GM18502 (cell line): ENCODE data around the gene ASB3.
"Not testable (repeated sequence)": the region's sequence is repeated elsewhere in the genome, so short reads cannot be mapped to it uniquely, and the experiment has no call there.

ENCODE experiments used
- ATAC-seq: cut with Tn5 transposase; IDR thresholded peaks from one replicate; pipeline ENCODE4 v1.9.1; 2021; ENCODE audit warnings: mild to moderate bottlenecking; ENCODE audit not compliant: unreplicated experiment, poor library complexity

ASB3 gene

GRCh38 chr2:53786705-53787613, at the start of gene ASB3, which contains the start of gene ERLEC1:
TSS of gene ASB3 (minus strand) at chr2:53786953. CDS start at chr2:53765572, 21,381 bp downstream.
TSS of gene ERLEC1 (plus strand) at chr2:53787044. CDS start at chr2:53787211, 167 bp downstream.
- peak; percentile 95 for ATAC-seq

- ATAC-seq: not testable (repeated sequence)
Measured at GRCh38 chr2:53829980-53830290, 43.2 kb upstream of the ASB3 start.

- no peak for ATAC-seq
Measured at GRCh38 chr2:53829273-53829979, 42.7 kb upstream of the ASB3 start.

GRCh38 chr2:53828331-53828730, 41.6 kb upstream of the ASB3 start:
- ATAC-seq: no peak

- no peak for ATAC-seq
Measured at GRCh38 chr2:53827398-53828175, 40.8 kb upstream of the ASB3 start.

GRCh38 chr2:53826587-53827397, 40.0 kb upstream of the ASB3 start:
- ATAC-seq: no peak

GRCh38 chr2:53826030-53826410, 39.3 kb upstream of the ASB3 start:
- no peak for ATAC-seq

GRCh38 chr2:53823639-53824038, 36.9 kb upstream of the ASB3 start:
- ATAC-seq: not testable (repeated sequence)

- no peak for ATAC-seq
Measured at GRCh38 chr2:53821810-53822209, 35.1 kb upstream of the ASB3 start.

- ATAC-seq: no peak
Measured at GRCh38 chr2:53820711-53821110, 34.0 kb upstream of the ASB3 start.

- ATAC-seq: no peak
Measured at GRCh38 chr2:53820048-53820447, 33.3 kb upstream of the ASB3 start.

- no peak for ATAC-seq
Measured at GRCh38 chr2:53819634-53820033, 32.9 kb upstream of the ASB3 start.

GRCh38 chr2:53818854-53819435, 32.2 kb upstream of the ASB3 start:
- no peak for ATAC-seq

- no peak for ATAC-seq
Measured at GRCh38 chr2:53813151-53813550, 26.4 kb upstream of the ASB3 start.

- ATAC-seq: no peak
Measured at GRCh38 chr2:53811601-53812000, 24.8 kb upstream of the ASB3 start.

- no peak for ATAC-seq
Measured at GRCh38 chr2:53802617-53803151, 15.9 kb upstream of the ASB3 start.

GRCh38 chr2:53801547-53801946, 14.8 kb upstream of the ASB3 start:
- ATAC-seq: no peak

- ATAC-seq: no peak
Measured at GRCh38 chr2:53793821-53794220, 7.1 kb upstream of the ASB3 start.

GRCh38 chr2:53793261-53793660, 6.5 kb upstream of the ASB3 start:
- ATAC-seq: no peak
